Dermis blood vessel endothelial cell (primary cell): Measurements from ENCODE around the gene GPBP1L1. TPM values are rescaled to one million over a fixed set of nuclear protein-coding genes. Genes with fewer than 3 reads are reported as not detected.
"Not testable (repeated sequence)": the region's sequence is repeated elsewhere in the genome, so short reads cannot be mapped to it uniquely, and the experiment has no call there.

ENCODE experiments used
- DNase-seq: peaks from one replicate; pipeline ENCODE4 v3.0.0; 2010
- total RNA-seq: library from RNA; depleted of rRNA; stranded (reverse); fragments of >200 nt; gene quantifications from 2 replicates; pipeline ENCODE4 v1.2.3, GENCODE V29; 2014

Gene GPBP1L1
- total RNA-seq, 1 donor from 2014 or later = 120 TPM

GRCh38 chr1:45678489-45678888, 7.8 kb downstream of the GPBP1L1 start:
- DNase-seq = no peak

GRCh38 chr1:45677751-45678245, 8.5 kb downstream of the GPBP1L1 start:
- no peak for DNase-seq

GRCh38 chr1:45676553-45676952, 9.8 kb downstream of the GPBP1L1 start:
- DNase-seq = not testable (repeated sequence)

GRCh38 chr1:45674478-45674877, 11.9 kb downstream of the GPBP1L1 start:
- no peak for DNase-seq

GRCh38 chr1:45673956-45674355, 12.4 kb downstream of the GPBP1L1 start:
- no peak for DNase-seq

- peak; percentile 56 for DNase-seq
Observed at GRCh38 chr1:45669859-45670655, 16.3 kb downstream of the GPBP1L1 start.

GRCh38 chr1:45669379-45669778, 17.0 kb downstream of the GPBP1L1 start:
- DNase-seq = no peak

- DNase-seq = no peak
Observed at GRCh38 chr1:45668526-45668925, 17.8 kb downstream of the GPBP1L1 start.

GRCh38 chr1:45667321-45668111, 18.8 kb downstream of the GPBP1L1 start:
- DNase-seq = no peak

- DNase-seq = no peak
Observed at GRCh38 chr1:45666836-45667235, 19.5 kb downstream of the GPBP1L1 start.

GRCh38 chr1:45660336-45660735, 26.0 kb downstream of the GPBP1L1 start:
- DNase-seq = no peak

- no peak for DNase-seq
Observed at GRCh38 chr1:45659222-45659621, 27.1 kb downstream of the GPBP1L1 start.

GRCh38 chr1:45658171-45658570, 28.2 kb downstream of the GPBP1L1 start:
- no peak for DNase-seq

GRCh38 chr1:45656573-45657226, 29.6 kb downstream of the GPBP1L1 start:
- no peak for DNase-seq

GRCh38 chr1:45654540-45655280, 31.6 kb downstream of the GPBP1L1 start:
- DNase-seq = no peak

GRCh38 chr1:45647248-45648021, 38.9 kb downstream of the GPBP1L1 start:
- DNase-seq = peak; percentile 62

- DNase-seq = no peak
Observed at GRCh38 chr1:45644661-45645060, 41.7 kb downstream of the GPBP1L1 start.

GRCh38 chr1:45643978-45644377, 42.4 kb downstream of the GPBP1L1 start:
- no peak for DNase-seq

- no peak for DNase-seq
Observed at GRCh38 chr1:45643321-45643720, 43.0 kb downstream of the GPBP1L1 start.

- no peak for DNase-seq
Observed at GRCh38 chr1:45640293-45640692, 46.0 kb downstream of the GPBP1L1 start.

- DNase-seq = no peak
Observed at GRCh38 chr1:45635211-45635610, 51.1 kb downstream of the GPBP1L1 start.

- no peak for DNase-seq
Observed at GRCh38 chr1:45630429-45630828, 55.9 kb downstream of the GPBP1L1 start.
